H9 (cell line): ENCODE measurements around the gene CERS6. TPM values are rescaled to one million over a fixed set of nuclear protein-coding genes. Genes with fewer than 3 reads are reported as not detected.

Source experiments
- DNase-seq: peaks from one replicate; pipeline ENCODE4 v3.0.0-alpha.2; 2017
- H2AFZ ChIP-seq: one replicate; pipeline ENCODE4 v1.6.1; 2013; ENCODE audit warnings: mild to moderate bottlenecking, low read length, control low read depth, moderate library complexity
- H2AK5ac ChIP-seq: 2 replicates; pipeline ENCODE4 v1.6.1; 2013; ENCODE audit warnings: low read length, control low read depth, mixed read lengths; ENCODE audit not compliant: insufficient read length
- H2BK120ac ChIP-seq: one replicate; pipeline ENCODE4 v1.6.1; 2013; ENCODE audit warnings: low read depth, mild to moderate bottlenecking, low read length, control low read depth, inconsistent platforms; ENCODE audit not compliant: poor library complexity, severe bottlenecking
- H2BK12ac ChIP-seq: 2 replicates; pipeline ENCODE4 v1.6.1; 2013; ENCODE audit warnings: low read length, control low read depth, mixed read lengths, low read depth; ENCODE audit not compliant: insufficient read length
- H2BK15ac ChIP-seq: 2 replicates; pipeline ENCODE4 v1.6.1; 2013; ENCODE audit warnings: low read depth, low read length, control low read depth
- H2BK20ac ChIP-seq: one replicate; pipeline ENCODE4 v1.6.1; 2013; ENCODE audit warnings: low read depth, mild to moderate bottlenecking, low read length, control low read depth, inconsistent platforms; ENCODE audit not compliant: poor library complexity, severe bottlenecking
- H2BK5ac ChIP-seq: 2 replicates; pipeline ENCODE4 v1.6.1; 2013; ENCODE audit warnings: low read length, control low read depth, mixed read lengths; ENCODE audit not compliant: insufficient read length
- H3K14ac ChIP-seq: 2 replicates; pipeline ENCODE4 v1.6.1; 2013; ENCODE audit warnings: low read length, control low read depth; ENCODE audit not compliant: insufficient read depth
- H3K18ac ChIP-seq: 2 replicates; pipeline ENCODE4 v1.6.1; 2013; ENCODE audit warnings: low read depth, mild to moderate bottlenecking, mixed read lengths, low read length, control low read depth; ENCODE audit not compliant: insufficient read length
- H3K23ac ChIP-seq: 2 replicates; pipeline ENCODE4 v1.6.1; 2013; ENCODE audit warnings: low read length, control low read depth, mixed read lengths, low read depth; ENCODE audit not compliant: insufficient read length
- H3K23me2 ChIP-seq: 2 replicates; pipeline ENCODE4 v1.6.1; 2013; ENCODE audit warnings: low read depth, mild to moderate bottlenecking, mixed read lengths, low read length, control low read depth; ENCODE audit not compliant: insufficient read length, poor library complexity, severe bottlenecking
- H3K27ac ChIP-seq: 2 replicates; pipeline ENCODE4 v1.5.1; 2013; ENCODE audit warnings: low read length, control low read depth, mixed read lengths, low read depth; ENCODE audit not compliant: insufficient read length
- H3K27me3 ChIP-seq: 2 replicates; pipeline ENCODE4 v1.6.1; 2013; ENCODE audit warnings: low read length, control low read depth, inconsistent platforms; ENCODE audit not compliant: insufficient read depth
- H3K4ac ChIP-seq: 2 replicates; pipeline ENCODE4 v1.6.1; 2013; ENCODE audit warnings: low read depth, mild to moderate bottlenecking, control low read depth, inconsistent platforms, low read length, moderate library complexity
- H3K4me1 ChIP-seq: 2 replicates; pipeline ENCODE4 v1.6.1; 2013; ENCODE audit warnings: low read length, control low read depth, inconsistent platforms; ENCODE audit not compliant: insufficient read depth
- H3K4me2 ChIP-seq: 2 replicates; pipeline ENCODE4 v1.6.1; 2013; ENCODE audit warnings: low read length, control low read depth, mixed read lengths; ENCODE audit not compliant: insufficient read length, insufficient read depth
- H3K56ac ChIP-seq: 2 replicates; pipeline ENCODE4 v1.6.1; 2013; ENCODE audit warnings: low read depth, mild to moderate bottlenecking, mixed read lengths, low read length, control low read depth; ENCODE audit not compliant: insufficient read length
- H3K79me1 ChIP-seq: 2 replicates; pipeline ENCODE4 v1.6.1; 2013; ENCODE audit warnings: low read depth, mild to moderate bottlenecking, moderate library complexity, low read length, control low read depth, inconsistent platforms; ENCODE audit not compliant: insufficient read depth, poor library complexity, severe bottlenecking
- H3K79me2 ChIP-seq: 2 replicates; pipeline ENCODE4 v1.6.1; 2013; ENCODE audit warnings: low read length, control low read depth, inconsistent platforms; ENCODE audit not compliant: insufficient read depth
- H3K9ac ChIP-seq: 2 replicates; pipeline ENCODE4 v1.6.1; 2013; ENCODE audit warnings: low read length, control low read depth, mixed read lengths; ENCODE audit not compliant: insufficient read length; ENCODE audit errors: extremely low read depth
- H3K9me3 ChIP-seq: one replicate; pipeline ENCODE4 v1.6.1; 2013; ENCODE audit warnings: low read depth, low read length, inconsistent platforms; ENCODE audit not compliant: control insufficient read depth
- H3T11ph ChIP-seq: one replicate; pipeline ENCODE4 v1.6.1; 2013; ENCODE audit warnings: mild to moderate bottlenecking, low read length, control low read depth, inconsistent platforms
- H4K20me1 ChIP-seq: one replicate; pipeline ENCODE4 v1.6.1; 2013; ENCODE audit not compliant: control insufficient read depth, insufficient read length, insufficient read depth
- H4K5ac ChIP-seq: 2 replicates; pipeline ENCODE4 v1.6.1; 2013; ENCODE audit warnings: low read depth, mild to moderate bottlenecking, mixed read lengths, low read length, control low read depth; ENCODE audit not compliant: insufficient read length
- H4K8ac ChIP-seq: replicated peaks from 2 replicates; pipeline ENCODE4 v1.6.1; 2013; ENCODE audit warnings: low read length, control low read depth, mixed read lengths, low read depth; ENCODE audit not compliant: insufficient read length
- H4K91ac ChIP-seq: 2 replicates; pipeline ENCODE4 v1.6.1; 2013; ENCODE audit warnings: low read depth, mild to moderate bottlenecking, moderate library complexity, mixed read lengths, low read length, control low read depth; ENCODE audit not compliant: insufficient read length
- H3K27ac Mint-ChIP-seq, 3 experiments: 2 replicates in 2 of 3; 3 replicates in 1 of 3; pipeline ENCODE4 v1.8.0; 2020 to 2021; ENCODE audit warnings: mixed read lengths in 3 of 3, mild to moderate bottlenecking in 1 of 3, moderate library complexity in 1 of 3
- H3K27me3 Mint-ChIP-seq: 2 replicates; pipeline ENCODE4 v1.8.0; 2021; ENCODE audit warnings: low read depth, mild to moderate bottlenecking, moderate library complexity, mixed read lengths
- H3K36me3 Mint-ChIP-seq, 3 experiments: 2 replicates in 2 of 3; 3 replicates in 1 of 3; pipeline ENCODE4 v1.8.0; 2020 to 2021; ENCODE audit warnings: low read depth in 3 of 3, mixed read lengths in 3 of 3; ENCODE audit not compliant: insufficient read depth in 1 of 3
- H3K4me1 Mint-ChIP-seq, 2 experiments: 2 replicates each; pipeline ENCODE4 v1.8.0; 2020; ENCODE audit warnings: mixed read lengths in 2 of 2
- H3K4me3 Mint-ChIP-seq, 2 experiments: 2 replicates in 1 of 2; 3 replicates in 1 of 2; pipeline ENCODE4 v1.8.0; 2020 to 2021; ENCODE audit warnings: mild to moderate bottlenecking in 2 of 2, mixed read lengths in 2 of 2, moderate library complexity in 1 of 2
- H3K9me3 Mint-ChIP-seq, 2 experiments: 2 replicates in 1 of 2; 3 replicates in 1 of 2; pipeline ENCODE4 v1.8.0; 2020; ENCODE audit warnings: mild to moderate bottlenecking in 2 of 2, mixed read lengths in 2 of 2, moderate library complexity in 1 of 2
- CTCF ChIP-seq: fragments of 200-600 bp; sonication (generic); conservative IDR thresholded peaks from 3 replicates; pipeline ENCODE4 v1.8.0; 2021; ENCODE audit warnings: antibody characterized with exemption, mild to moderate bottlenecking
- WGBS: extraction: QIAGEN DNeasy Blood & Tissue Kit; methylation state at CpG from one replicate; pipeline ENCODE4 v1.1.7; 2013; ENCODE audit warnings: missing lambda C conversion rate, low lambda C conversion rate, mixed read lengths; ENCODE audit not compliant: insufficient read length; ENCODE audit errors: extremely low coverage; 5-methylcytosine and 5-hydroxymethylcytosine counted together
- total RNA-seq: library from RNA; stranded (reverse); gene quantifications from 2 replicates; pipeline ENCODE4 v1.2.1, GENCODE V29; 2021

Gene CERS6
- total RNA-seq, 1 experiment from 2014 or later: 17.7 TPM

GRCh38 chr2:168568476-168569267 lies 112.6 kb downstream of the CERS6 start:
- no peak overlapping the region for H3K4ac ChIP-seq
- H3K27ac Mint-ChIP-seq: peak overlapping the region in 1 of 3 experiments; percentile 9; a peak in 1 of 7 replicates
- WGBS: no CpG with 5 or more reads among the region's 6 CpGs

More at GRCh38 chr2:168568476-168569267, 112.6 kb downstream of the CERS6 start:
- no peaks in the 10 kb centered on the region for H3K23me2 ChIP-seq
- H2AFZ ChIP-seq: no peak overlapping the region
- peaks cover 3% of the 10 kb centered on the region; the same call in 1 of the 2 replicates for H3K4me1 ChIP-seq
- Mint-ChIP-seq H3K27me3 (no peaks in the 10 kb centered on the region), H3K4me1 (peaks cover 12 to 15% of the 10 kb centered on the region in 2 experiments), H3K9me3 (no peaks in the 10 kb centered on the region), H3K36me3 (peaks cover 0 to 2% (median 0%) of the 10 kb centered on the region in 3 experiments; a peak in 1 of 7 replicates), H3K4me3 (no peak overlapping the region)
- no peak overlapping the region for H3K56ac ChIP-seq
- H3K9ac ChIP-seq: no peak overlapping the region
- no peaks in the 10 kb centered on the region for H3K79me1 ChIP-seq
- H4K8ac ChIP-seq: no peak overlapping the region
- H4K91ac ChIP-seq: no peak overlapping the region
- H3T11ph ChIP-seq: no peak overlapping the region
- H3K27ac ChIP-seq: no peak overlapping the region
- no peak for DNase-seq
- no peak overlapping the region for H2BK20ac ChIP-seq
- no peak overlapping the region for H2BK12ac ChIP-seq
- no peak overlapping the region for H3K18ac ChIP-seq
- no peak overlapping the region for H2AK5ac ChIP-seq
- no peak overlapping the region for H3K23ac ChIP-seq
- no peak overlapping the region for H2BK120ac ChIP-seq
- H3K9me3 ChIP-seq: no peaks in the 10 kb centered on the region
- H4K5ac ChIP-seq: no peak overlapping the region
- H2BK15ac ChIP-seq: no peak overlapping the region
- no peak for TF ChIP-seq CTCF
- H3K27me3 ChIP-seq: no peaks in the 10 kb centered on the region
- H3K14ac ChIP-seq: no peak overlapping the region
- no peak overlapping the region for H2BK5ac ChIP-seq
- H4K20me1 ChIP-seq: no peaks in the 10 kb centered on the region
- peaks cover 2% of the 10 kb centered on the region; the same call in 1 of the 2 replicates for H3K79me2 ChIP-seq
- no peak overlapping the region for H3K4me2 ChIP-seq
